ENCODE measurements around the gene DBN1.

DNA sequence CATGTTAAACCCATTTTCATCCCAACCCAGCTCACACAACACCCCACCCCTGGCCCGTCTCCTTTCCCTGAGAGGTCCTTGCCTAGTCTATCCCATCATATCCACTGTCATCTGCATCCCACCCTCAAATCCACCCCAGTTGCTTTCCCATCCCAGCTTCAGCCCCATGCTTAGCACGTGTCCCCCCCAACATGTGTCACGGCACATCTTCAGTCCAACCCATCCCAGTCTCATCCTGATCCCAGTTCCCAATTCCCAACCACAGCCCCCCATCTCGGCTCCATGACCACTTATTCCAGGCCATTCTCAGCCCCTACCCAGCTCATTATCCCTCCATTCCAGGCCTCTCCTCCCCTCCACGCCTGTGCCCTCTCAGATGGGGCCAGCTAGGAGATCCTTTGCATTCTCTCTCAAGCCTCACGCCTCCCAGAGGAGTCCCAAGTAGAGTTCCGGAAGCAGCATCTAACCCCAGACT, 605 bp upstream of the DBN1 start:
- no peak for TF ChIP-seq POLR2A (IDR thresholded peaks at IDR 0.05)
- TF ChIP-seq, protein P1, sequence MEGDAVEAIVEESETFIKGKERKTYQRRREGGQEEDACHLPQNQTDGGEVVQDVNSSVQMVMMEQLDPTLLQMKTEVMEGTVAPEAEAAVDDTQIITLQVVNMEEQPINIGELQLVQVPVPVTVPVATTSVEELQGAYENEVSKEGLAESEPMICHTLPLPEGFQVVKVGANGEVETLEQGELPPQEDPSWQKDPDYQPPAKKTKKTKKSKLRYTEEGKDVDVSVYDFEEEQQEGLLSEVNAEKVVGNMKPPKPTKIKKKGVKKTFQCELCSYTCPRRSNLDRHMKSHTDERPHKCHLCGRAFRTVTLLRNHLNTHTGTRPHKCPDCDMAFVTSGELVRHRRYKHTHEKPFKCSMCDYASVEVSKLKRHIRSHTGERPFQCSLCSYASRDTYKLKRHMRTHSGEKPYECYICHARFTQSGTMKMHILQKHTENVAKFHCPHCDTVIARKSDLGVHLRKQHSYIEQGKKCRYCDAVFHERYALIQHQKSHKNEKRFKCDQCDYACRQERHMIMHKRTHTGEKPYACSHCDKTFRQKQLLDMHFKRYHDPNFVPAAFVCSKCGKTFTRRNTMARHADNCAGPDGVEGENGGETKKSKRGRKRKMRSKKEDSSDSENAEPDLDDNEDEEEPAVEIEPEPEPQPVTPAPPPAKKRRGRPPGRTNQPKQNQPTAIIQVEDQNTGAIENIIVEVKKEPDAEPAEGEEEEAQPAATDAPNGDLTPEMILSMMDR (IDR thresholded peaks at IDR 0.05): no peak
